HG03039 (cell line): Measurements from ENCODE around the gene IL17RA.
A peak's percentile ranks its signal among the peaks of the same experiment; 100 is the strongest.

Experiments used
- ATAC-seq: cut with Tn5 transposase; IDR thresholded peaks from one replicate; pipeline ENCODE4 v1.9.1; 2021; ENCODE audit warnings: mild to moderate bottlenecking, moderate library complexity; ENCODE audit not compliant: unreplicated experiment

IL17RA gene

DNA sequence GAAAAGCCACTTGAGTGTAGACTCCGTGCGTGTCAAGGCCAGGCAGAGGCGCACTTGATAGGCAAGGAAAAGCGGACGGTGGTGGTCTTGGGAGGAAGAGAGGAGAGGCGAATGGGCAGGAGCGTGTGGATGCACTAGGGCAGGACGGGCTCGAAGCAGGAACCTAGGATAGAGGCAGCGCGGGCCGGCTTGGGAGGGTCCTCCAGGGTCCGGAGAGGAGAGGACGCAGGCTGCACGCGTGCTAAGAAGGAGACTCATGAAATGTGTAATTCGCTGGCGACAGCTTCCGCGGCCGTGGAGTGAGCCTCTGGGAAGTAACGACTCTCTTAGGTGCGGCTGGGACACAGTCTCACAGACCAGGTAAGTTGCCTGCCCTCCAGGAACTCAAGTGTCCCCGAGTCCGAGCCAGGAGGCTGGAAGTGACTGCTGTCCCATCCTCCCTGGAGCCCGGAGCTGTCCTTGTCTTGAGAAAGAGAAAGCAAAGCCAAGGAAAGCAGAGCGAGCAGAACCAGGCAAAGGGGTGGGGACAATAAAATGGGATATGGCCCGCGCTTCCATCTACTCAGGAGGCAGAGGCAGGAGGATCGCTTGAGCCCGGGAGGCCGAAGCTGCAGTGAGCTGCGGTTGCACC is 874 bp upstream of the IL17RA start:
- no peak for ATAC-seq

DNA sequence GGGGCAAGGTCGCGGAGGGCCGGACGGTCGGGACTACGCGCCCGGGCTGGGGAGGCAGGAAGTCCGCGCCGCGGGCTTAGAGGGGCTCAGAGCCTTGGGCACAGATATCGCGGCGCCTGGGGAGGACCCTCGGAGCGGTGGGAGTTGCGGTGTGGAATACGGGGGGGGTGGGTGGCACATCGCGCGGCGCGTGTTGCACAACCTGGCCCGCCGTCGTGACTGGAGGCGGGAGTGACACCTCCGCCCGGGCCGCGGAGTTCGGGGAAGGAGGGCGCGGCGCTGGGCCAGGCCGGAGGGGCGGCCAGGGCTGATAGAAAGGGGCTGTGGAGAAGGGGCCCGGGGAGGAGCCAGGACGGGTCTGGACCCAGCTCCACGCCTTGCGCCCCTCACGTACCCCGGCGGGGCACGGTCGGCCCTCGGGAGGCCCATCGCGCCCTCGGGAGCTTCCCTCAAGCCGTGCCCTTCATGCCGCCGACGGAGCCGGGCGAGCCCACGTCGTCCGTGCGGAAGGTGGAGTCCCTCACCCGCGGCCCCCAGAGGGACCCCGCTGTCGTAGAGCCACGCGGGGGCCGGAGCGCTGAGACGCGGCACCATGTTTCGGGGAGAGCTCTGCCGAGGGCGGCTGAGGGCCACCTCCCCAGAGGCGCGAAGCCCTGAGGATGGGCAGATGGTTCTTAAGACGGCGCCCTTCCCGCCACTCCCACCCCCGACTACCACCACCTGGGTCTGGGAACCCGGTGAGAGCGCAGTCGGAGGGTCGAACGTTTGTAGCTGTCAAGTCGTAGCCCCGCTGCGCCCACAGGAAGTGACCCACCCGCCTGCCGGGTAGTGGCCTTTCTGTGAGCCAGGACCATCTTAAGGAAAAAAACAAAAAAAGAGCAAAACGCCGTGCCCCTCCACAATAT is 729 bp downstream of the IL17RA start:
- ATAC-seq, result peak; percentile 3

DNA sequence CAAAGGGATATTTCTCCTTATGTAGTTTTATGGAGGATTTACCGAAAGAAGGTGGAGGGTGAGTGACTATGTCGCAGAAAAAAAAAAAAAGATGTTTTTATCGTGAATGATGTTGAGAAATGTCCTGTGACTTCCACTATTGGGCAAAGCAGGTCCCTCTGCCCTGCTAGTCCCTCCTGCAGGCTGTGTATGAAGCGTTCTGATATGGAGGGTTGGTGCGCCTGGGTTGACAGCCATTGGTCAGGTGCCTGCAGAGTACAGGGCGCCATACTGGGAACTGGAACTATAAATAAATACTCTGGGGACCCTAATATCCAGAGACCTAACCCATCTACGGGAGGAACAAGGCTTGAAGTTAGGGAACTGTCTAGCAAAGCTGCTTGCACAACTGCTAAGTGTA is 1.5 kb downstream of the IL17RA start:
- no peak for ATAC-seq

DNA sequence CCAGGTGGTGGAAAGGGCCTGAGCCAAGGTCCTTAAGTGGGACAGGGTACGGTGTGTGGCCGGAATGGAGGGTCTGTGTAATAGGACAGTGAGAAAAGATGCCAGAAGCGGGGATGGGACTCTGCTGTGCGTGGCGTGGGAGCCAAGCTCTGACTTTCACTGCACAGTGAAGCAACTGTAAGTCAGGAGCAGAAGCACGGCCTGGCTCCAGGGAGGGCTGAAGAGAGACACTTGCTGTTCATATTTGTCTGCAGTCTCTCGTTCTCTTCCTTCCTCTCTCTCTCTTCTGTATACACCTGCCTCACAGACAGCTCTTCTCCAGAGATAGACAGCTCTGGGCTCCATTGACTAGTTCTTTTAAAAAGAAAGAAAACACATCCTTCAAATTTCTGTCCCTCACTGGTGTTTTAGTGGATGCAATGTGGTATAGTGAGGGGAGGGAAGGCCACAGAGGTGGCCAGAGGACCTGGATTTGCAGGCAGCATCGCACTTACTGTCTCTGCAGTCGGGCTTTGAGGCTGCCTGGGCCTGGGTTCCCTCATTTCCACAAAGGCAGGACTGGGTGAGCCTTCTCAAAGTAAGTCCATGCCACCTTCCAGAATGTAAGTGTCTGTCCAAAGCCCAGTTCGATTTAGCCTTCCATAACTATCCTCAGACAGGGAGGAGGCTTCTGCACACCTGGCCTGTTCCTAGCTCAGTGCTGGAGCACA is 2.1 kb downstream of the IL17RA start:
- ATAC-seq, result no peak

DNA sequence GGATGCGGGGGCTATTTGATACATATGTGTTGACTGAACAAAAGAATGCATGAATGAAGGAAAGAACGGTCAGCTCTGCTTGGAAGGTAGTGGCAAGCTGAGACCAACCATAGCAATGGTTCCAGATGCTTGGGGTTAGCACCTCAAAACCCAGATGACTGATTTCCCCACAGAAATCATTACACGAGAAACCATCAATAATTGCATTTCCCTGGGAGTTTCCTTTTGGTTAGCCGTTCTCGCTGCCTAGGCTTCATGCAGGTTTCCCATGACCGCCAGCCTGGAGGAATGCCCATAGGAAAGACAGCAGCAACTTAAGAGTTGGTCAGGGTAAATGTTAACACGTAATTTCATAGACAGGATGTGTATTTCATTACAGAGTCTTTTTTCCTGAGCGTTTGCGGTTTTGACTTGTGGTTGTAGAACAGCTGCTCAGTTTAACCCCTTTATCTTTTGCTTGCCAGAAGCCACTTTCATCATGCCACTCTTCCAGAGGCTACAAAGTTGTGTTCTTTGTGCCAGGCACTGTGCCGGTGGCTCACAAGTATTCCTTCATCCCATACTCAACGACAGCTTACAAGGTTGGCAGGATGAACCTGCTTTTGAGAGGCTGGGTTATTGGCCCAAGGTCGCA is 2.8 kb downstream of the IL17RA start:
- ATAC-seq, result peak; percentile 31

DNA sequence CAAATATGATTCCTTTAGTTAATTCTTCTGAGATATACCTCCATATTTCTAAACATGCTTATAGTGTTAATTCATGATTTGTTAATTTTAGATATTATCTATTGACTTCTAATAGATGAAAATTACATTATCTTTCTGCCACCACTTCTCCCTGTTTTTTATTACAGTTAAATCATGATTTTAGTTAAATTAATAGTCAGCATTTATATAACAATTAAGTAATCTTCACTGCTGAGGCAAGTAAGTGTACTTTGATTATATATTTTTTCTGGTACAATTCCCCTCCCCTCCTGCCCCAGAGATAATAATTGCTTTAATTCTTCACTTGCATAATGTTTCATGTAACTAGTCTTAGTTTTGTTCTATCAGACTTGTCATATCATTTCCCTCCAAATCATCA is 5.8 kb downstream of the IL17RA start:
- ATAC-seq, result no peak

DNA sequence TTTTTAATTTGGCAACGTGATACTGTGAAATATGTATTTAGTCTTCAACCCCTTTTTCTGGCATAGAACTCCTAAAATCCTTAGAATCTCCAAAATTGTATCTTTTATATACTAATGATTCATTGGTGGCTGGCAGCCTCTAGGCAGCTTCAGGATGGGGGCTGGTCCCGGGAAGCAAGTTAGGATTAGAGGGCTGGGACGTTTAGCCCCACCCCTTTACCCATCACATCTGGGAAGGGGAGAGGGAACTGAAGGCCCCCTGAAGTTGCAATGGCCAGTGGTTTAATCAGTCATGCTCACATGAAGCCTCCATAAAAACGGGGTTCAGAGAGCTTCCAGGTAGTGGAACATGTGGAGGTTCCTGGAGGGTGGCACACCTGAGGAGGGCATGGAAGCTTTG is 7.1 kb downstream of the IL17RA start:
- no peak for ATAC-seq

DNA sequence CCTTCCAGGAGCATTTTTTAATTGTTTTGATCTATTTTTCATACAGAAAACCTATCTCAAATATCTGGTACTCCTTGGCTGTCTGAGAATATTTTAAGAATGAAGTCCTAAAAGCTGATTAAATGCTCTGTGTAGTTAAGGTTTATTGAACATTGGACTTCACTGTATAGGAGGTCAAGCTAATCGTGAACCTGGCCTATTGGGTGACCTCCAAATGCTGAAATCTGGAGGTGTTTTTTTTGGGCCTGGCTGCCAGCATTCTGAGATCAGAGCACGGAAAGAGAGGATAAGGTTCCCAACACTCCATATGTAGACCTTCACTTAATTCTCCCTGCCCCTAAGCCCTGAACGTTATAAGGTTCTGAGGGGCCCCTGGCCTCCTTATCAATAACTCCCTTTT is 8.3 kb downstream of the IL17RA start:
- ATAC-seq, result no peak

DNA sequence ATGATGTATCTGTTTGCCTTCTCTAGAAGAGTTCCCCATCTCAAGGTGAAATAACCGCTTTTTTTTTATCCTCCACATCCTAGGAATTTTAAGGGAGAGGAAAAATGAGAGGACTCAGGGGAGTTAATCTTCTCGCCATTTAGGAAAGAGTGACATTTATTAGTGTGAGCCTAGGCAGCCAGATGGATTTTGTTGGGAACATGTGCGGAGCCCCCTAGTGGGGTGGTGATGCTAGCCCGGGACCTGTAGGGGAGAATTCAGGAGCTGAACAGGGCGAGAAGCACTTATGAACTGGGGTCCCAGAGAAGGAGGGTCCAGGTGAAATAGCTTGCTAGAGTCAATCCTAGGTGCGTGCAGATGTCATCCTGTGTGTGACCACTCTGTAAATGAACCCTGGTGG is 10.7 kb downstream of the IL17RA start:
- ATAC-seq, result no peak

DNA sequence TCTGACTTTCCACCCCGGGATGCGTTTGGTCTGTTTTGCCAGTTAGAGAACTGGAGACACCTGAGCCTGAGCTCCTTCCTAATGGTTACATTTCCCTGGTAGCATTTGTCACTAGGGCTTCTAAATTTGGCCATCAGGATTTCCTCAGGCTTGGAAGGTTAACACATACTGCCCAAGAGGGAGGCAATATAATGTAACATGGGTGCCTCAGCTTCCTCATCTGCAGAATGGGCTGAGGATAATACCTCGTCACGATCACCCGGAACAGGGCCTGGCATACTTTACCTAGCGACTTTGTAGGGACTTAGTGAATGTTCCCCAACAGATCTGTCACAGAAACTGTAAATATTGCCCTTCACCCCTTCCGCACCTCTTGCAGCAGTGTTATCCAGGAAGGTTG is 11.3 kb downstream of the IL17RA start:
- no peak for ATAC-seq

DNA sequence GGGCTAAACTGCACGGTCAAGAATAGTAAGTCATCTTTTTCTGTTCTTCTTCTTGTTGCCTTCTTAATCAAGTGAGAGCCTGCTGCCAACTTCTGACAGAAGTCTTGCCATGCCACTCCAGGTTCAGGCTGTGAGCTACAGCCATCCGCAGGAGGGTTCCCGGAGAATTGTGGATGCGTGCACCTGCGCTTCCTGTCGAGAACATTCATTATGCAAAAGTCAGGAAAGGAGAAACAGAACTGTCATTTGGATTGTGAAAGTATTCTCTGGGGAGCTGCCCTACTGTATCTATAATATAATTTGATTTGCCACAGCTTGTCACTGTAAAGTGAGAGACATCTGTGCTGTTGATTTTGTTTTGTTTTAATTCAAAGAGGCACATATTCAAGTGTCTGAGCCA is 12.3 kb downstream of the IL17RA start:
- no peak for ATAC-seq

DNA sequence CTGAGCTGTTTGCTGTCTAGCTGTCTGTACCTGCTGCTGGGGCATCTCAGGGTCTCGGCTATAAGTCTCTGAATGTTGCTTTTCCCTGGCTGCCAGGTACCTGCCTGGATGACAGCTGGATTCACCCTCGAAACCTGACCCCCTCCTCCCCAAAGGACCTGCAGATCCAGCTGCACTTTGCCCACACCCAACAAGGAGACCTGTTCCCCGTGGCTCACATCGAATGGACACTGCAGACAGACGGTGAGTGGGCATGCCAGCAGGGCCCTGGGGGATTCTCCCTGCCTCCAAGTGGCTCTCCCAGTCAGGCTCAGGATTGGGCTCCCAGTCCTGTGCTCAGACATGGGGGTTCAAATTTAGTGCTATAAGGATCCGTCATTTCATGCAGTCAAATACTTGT is 12.9 kb downstream of the IL17RA start:
- ATAC-seq, result no peak

DNA sequence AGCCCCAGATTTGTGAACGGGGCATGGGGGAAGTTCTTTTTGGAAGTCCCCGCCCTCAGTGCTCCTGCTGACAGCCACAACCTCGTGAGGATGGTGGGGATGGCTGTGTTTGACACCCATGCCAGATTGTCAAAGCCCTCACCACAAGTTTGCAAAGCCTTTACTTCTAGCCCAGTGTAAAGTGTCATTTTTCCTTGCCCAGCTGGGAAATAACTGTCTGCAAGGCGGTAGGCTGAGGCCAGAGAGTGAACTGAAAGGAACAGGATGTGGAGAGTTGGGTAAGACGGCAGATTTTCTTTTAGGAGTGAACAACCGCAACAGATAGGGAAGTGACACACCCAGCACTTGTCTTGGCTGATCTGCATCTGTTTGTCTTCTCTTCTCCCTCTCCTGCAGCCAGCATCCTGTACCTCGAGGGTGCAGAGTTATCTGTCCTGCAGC is 13.6 kb downstream of the IL17RA start:
- no peak for ATAC-seq

DNA sequence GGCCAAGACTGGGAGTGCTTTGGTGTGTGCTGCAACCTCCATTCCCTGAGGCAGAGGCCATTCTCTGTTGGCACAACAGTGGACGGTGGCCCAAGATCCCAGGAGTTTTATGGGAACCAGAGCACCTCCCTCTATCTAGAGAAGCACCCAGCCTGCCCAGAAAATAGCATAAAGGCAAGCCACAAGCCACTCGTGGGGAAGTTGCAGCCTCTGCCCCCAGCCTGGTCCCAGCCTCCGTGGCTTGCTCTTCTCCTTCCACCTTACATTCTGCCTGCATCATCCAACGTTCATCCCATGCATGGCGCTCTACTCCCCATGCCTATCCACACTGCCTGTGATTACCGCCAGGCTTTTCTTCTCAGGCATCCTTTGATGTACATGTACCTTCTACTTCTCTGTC is 15.8 kb downstream of the IL17RA start:
- ATAC-seq, result no peak

DNA sequence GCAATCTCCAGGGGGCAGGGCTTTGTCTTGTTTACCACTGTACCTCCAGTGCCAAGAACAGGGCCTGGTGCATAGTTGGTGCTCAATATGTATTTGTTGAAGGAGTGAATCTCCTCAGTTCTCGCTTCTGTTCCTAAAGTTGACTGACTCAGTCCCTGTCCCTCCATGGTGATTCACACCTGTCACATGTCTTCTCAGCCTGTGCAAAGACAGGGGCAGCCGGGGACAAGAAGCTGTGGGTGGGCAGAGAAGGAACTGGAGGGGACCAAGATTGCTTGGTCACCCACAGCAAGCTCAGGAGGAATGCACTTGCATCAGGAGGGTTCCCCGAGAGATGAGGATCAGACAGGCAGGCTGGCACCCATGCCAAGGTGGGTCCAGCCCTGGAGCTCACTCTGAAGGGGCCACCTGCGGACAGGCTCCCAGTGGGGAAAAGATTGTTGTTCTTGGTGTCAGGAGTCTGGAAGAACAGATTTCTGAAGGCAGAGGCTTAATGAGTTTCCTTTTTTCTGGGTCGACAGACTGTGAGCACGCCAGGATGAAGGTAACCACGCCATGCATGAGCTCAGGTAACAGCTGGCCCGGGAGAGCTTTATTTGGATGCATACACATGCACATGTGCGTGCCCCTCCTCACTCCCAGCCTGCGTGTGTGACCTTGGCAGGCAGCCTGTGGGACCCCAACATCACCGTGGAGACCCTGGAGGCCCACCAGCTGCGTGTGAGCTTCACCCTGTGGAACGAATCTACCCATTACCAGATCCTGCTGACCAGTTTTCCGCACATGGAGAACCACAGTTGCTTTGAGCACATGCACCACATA is 16.9 kb downstream of the IL17RA start:
- ATAC-seq, result no peak

DNA sequence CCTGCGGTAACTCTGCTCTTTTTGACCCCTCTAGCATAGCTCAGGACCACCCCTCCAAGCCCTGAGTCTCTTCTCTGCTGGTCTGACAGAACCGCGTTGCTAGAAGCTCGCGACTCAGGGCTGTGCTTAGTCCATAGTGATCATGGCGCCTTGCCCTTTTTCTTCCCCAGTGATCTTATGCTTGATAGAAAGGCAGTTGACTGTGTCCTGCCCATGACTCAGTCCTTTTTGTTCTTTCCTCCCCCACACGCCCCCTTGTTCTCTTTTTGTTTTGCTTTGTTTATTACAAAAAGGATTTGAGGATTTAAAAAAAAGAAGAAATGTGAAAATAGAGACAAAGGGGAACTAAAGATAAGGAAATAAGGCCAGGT is 17.5 kb downstream of the IL17RA start:
- no peak for ATAC-seq

DNA sequence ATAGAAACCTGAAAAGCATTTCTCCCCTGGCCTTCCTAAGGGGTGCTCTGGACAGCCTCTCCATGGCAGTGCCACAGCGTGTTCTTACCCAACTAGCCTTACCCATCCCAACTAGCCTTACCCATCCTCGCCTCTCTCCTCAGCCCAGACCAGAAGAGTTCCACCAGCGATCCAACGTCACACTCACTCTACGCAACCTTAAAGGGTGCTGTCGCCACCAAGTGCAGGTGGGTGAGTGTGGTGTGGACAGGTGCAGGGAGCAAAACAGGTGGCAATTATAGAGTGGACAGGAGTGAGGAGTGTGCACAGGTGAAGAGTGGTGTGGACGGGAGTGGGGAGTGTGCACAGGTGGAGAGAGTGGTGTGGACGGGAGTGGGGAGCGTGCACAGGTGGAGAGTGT is 18.6 kb downstream of the IL17RA start:
- ATAC-seq, result no peak

DNA sequence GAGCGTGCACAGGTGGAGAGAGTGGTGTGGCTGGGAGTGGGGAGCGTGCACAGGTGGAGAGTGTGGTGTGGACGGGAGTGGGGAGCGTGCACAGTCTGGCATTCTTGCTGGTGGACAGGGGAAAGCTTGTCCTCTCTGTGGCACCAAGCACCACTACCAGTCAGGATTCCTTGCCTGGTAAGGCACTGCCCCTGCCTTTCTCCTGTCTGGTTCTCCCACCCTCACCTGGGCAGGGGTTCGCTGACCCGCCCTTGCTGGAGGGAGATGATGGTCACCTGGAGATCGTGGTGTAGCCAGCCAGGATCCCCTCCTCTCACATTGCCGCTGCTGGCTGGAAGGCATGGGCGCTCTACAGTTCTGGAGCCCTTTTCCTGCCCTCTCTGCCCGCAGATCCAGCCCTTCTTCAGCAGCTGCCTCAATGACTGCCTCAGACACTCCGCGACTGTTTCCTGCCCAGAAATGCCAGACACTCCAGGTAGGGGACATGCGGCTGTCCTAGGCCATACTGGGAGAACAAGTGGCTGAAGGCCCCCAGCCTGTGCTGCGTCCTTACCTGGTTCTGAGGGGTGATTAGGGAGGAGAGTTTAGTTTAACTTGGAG is 19.6 kb downstream of the IL17RA start:
- ATAC-seq, result no peak

DNA sequence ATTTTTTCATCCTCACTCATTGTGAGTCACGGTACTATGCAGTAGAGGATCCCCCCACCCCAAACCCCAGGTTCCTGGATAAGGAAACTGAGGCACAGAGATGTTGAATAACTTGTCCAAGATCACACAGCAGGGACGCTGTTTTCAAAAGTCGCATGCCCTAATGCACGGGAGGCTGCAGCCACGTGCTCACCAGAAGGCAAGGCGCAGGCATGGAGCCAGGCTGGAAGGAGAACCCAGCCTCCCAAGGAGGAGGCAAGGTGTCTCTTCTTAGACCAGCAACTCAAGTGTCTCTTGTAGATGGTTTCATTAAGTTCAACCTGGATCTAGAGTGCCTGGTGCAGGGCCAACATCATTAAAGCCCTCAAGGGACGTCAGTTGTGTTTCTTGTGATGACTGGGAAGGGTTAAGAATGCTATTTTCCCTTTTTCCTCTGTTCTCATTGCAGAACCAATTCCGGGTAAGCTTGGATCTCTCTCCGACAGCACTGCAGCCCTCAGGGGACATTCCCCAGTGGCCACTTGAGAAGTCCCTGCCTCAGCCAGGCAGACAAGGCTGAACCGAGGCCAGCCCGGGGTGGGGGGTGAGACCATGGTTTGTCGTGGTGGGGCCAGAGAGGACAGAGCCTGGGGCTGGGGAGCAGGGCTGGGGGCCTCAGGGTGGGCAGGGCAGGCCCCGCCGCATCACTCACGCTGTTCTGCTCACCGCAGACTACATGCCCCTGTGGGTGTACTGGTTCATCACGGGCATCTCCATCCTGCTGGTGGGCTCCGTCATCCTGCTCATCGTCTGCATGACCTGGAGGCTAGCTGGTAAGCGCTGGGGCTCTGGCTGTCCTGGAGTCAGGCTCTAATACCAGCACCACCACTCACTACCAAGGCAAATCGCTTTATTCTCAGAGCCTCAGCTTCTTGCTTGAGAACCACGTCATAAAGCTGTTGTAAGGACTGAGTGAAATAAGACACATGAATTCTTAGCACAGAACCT is 20.6 kb downstream of the IL17RA start:
- no peak for ATAC-seq
